HG03039 (cell line): ENCODE measurements around the gene HPDL.
"Not testable (repeated sequence)": the region's sequence is repeated elsewhere in the genome, so short reads cannot be mapped to it uniquely, and the experiment has no call there.

Experiments used
- ATAC-seq: cut with Tn5 transposase; IDR thresholded peaks from one replicate; pipeline ENCODE4 v1.9.1; 2021; ENCODE audit warnings: mild to moderate bottlenecking, moderate library complexity; ENCODE audit not compliant: unreplicated experiment

The HPDL gene

GRCh38 chr1:45326627-45327623, at the start of gene HPDL:
Gene HPDL (plus strand): TSS chr1:45326895. CDS start chr1:45327149, 254 bp downstream.
- no peak for ATAC-seq

GRCh38 chr1:45282351-45282750, 44.3 kb upstream of the HPDL start:
- no peak for ATAC-seq

- ATAC-seq = not testable (repeated sequence)
Measured at GRCh38 chr1:45284858-45285257, 41.8 kb upstream of the HPDL start.

- ATAC-seq = not testable (repeated sequence)
Measured at GRCh38 chr1:45286521-45286920, 40.2 kb upstream of the HPDL start.

GRCh38 chr1:45291002-45291401, 35.7 kb upstream of the HPDL start:
- not testable (repeated sequence) for ATAC-seq

GRCh38 chr1:45291716-45292115, 35.0 kb upstream of the HPDL start:
- no peak for ATAC-seq

- no peak for ATAC-seq
Measured at GRCh38 chr1:45297666-45298356, 28.9 kb upstream of the HPDL start.

- ATAC-seq = no peak
Measured at GRCh38 chr1:45299296-45299695, 27.4 kb upstream of the HPDL start.

- ATAC-seq = no peak
Measured at GRCh38 chr1:45299981-45300668, 26.6 kb upstream of the HPDL start.

GRCh38 chr1:45300669-45300997, 26.1 kb upstream of the HPDL start:
- no peak for ATAC-seq

GRCh38 chr1:45302505-45303150, 24.1 kb upstream of the HPDL start:
- ATAC-seq = no peak

GRCh38 chr1:45303520-45304310, 23.0 kb upstream of the HPDL start:
- ATAC-seq = peak; percentile 71

GRCh38 chr1:45304311-45305081, 22.2 kb upstream of the HPDL start:
- no peak for ATAC-seq

- no peak for ATAC-seq
Measured at GRCh38 chr1:45305231-45305630, 21.5 kb upstream of the HPDL start.

GRCh38 chr1:45306319-45306718, 20.4 kb upstream of the HPDL start:
- ATAC-seq = no peak

GRCh38 chr1:45306905-45307304, 19.8 kb upstream of the HPDL start:
- no peak for ATAC-seq

GRCh38 chr1:45314266-45314665, 12.4 kb upstream of the HPDL start:
- ATAC-seq = no peak

- ATAC-seq = no peak
Measured at GRCh38 chr1:45317166-45317565, 9.5 kb upstream of the HPDL start.

- ATAC-seq = no peak
Measured at GRCh38 chr1:45319761-45320160, 6.9 kb upstream of the HPDL start.
